ENCODE results near the gene TRAF4. TPM values are rescaled to one million over a fixed set of nuclear protein-coding genes. Genes with fewer than 3 reads are reported as not detected.

The TRAF4 gene, protein sequence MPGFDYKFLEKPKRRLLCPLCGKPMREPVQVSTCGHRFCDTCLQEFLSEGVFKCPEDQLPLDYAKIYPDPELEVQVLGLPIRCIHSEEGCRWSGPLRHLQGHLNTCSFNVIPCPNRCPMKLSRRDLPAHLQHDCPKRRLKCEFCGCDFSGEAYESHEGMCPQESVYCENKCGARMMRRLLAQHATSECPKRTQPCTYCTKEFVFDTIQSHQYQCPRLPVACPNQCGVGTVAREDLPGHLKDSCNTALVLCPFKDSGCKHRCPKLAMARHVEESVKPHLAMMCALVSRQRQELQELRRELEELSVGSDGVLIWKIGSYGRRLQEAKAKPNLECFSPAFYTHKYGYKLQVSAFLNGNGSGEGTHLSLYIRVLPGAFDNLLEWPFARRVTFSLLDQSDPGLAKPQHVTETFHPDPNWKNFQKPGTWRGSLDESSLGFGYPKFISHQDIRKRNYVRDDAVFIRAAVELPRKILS
- total RNA-seq: 10 to 100 TPM; 34.8 to 84.9 (median 64.1) TPM

DNA sequence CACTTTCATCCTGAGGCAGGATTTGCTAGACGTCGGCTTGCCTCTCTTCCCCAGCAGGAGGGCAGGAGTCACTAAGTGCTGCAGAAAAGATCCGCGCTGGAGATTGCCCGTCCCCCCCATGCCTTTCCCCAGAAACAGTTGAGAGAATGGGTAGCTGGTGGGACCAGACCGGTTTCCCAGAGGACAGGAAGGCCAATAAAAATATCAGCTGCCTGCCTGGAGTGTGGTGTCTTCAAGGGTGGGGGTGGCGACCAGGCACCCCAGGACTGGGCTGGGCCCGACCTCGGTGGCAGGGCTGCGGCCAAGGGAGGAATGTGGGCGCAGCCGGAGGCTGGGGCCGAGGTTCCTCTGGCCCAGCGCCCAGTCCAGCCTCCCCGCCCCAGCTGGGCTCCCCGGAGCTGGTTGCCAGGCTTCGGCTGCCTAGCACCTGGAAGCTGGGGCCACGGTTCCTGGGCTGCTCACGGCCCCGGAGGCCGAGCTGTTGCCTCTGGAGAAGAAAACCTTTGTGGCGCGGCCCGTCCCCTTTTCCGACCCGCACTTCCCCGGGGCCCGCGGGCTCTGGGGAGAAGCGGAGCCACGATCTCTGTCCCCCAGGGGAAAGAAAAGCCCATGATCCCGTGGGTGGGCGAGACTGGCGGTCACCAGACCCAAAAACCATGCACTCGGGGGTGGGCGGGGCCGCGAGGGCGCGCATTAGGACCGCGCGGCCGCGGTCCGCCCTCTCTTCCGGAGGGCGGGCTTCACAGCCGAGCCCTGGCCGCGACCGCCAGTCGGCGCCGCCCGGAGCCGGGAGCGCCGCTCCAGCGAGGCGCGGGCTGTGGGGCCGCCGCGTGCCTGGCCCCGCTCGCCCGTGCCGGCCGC is at the start of gene TRAF4:
Gene TRAF4 (plus strand): TSS at position 769 of the 861 bp plus-strand sequence. CDS start 102 bp downstream, outside the sequence.
- peaks cover 41 to 72% (median 57%) of the 10 kb centered on the region in 4 donors for H3K4me1 ChIP-seq
- H3K4me3 ChIP-seq: peak within 1 kb of the TSS; percentile 58 to 91 (median 88)
- peak within 1 kb of the TSS; percentile 92 to 98 (median 96) for H3K27ac ChIP-seq
- H3K9me3 ChIP-seq: no peaks in the 10 kb centered on the region
- WGBS, 2 donors: 2 to 12% methylated on average over 13 of the region's 70 CpGs
- peak; percentile 83 to 93 for ATAC-seq (ENCODE audit: low FRiP score in 2 of 2)
- DNase-seq: peak; percentile 84 to 97
- H3K36me3 ChIP-seq: peaks cover 0 to 13% (median 11%) of the 10 kb centered on the region in 4 donors
- peak in 3 of 4 donors; percentile 81 to 97 (median 94) for TF ChIP-seq POLR2A (IDR thresholded peaks at IDR 0.05)
- peak; percentile 29 to 76 for TF ChIP-seq POLR2AphosphoS5 (IDR thresholded peaks at IDR 0.05)
- TF ChIP-seq EP300 (IDR thresholded peaks at IDR 0.05): no peak
- TF ChIP-seq, protein P1, sequence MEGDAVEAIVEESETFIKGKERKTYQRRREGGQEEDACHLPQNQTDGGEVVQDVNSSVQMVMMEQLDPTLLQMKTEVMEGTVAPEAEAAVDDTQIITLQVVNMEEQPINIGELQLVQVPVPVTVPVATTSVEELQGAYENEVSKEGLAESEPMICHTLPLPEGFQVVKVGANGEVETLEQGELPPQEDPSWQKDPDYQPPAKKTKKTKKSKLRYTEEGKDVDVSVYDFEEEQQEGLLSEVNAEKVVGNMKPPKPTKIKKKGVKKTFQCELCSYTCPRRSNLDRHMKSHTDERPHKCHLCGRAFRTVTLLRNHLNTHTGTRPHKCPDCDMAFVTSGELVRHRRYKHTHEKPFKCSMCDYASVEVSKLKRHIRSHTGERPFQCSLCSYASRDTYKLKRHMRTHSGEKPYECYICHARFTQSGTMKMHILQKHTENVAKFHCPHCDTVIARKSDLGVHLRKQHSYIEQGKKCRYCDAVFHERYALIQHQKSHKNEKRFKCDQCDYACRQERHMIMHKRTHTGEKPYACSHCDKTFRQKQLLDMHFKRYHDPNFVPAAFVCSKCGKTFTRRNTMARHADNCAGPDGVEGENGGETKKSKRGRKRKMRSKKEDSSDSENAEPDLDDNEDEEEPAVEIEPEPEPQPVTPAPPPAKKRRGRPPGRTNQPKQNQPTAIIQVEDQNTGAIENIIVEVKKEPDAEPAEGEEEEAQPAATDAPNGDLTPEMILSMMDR (IDR thresholded peaks at IDR 0.05): peak in 5 of 6 experiments; percentile 23 to 77 (median 70)
- no peaks in the 10 kb centered on the region for H3K27me3 ChIP-seq

DNA sequence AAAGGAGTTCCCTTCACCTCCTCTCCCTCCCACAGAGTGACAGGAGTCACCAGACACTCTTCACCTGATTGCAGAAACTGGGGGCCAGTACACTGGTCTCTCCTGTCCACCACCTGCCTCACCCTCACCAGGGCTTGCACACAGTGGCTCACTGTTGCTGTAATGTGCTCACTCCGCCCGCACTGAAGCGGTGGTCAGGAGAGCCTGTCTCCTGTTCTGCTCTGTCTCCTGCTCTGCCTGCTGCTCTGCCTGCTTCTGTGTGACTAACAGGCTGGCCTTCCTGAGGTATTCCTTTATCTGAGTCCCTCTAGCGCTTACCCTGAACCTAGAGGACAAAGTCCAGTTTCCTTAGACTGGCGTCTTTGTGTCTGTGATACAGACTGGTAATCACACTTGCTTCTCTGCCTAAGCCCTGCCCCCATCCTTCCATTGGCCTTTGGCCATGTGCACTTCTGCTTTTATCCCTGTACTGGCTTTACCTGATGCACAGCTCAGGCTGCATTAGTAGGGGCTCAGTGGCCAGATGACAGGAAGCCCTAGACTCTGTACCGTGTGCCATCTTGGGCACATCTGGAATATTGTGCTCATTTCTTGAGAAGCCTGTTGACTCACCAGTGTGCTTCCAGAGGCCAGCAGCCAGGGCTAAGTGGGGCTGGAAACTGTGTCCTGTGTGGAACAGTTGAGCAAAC is 45.4 kb upstream of the TRAF4 start:
- ATAC-seq (ENCODE audit: low FRiP score in 2 of 2): no peak
- Histone ChIP-seq H3K36me3 (peaks cover 74 to 100% (median 98%) of the 10 kb centered on the region in 4 donors), H3K4me1 (no peaks in the 10 kb centered on the region), H3K27me3 (no peaks in the 10 kb centered on the region), H3K27ac (no peak overlapping the region), H3K4me3 (no peak overlapping the region), H3K9me3 (no peaks in the 10 kb centered on the region)
- 90 to 97% methylated on average over 6 of the region's 6 CpGs for WGBS, 2 donors
- no peak for DNase-seq
- TF ChIP-seq POLR2A (IDR thresholded peaks at IDR 0.05) (no peak), POLR2AphosphoS5 (IDR thresholded peaks at IDR 0.05) (no peak), EP300 (IDR thresholded peaks at IDR 0.05) (no peak)
- TF ChIP-seq, protein P1 (IDR thresholded peaks at IDR 0.05): no peak

DNA sequence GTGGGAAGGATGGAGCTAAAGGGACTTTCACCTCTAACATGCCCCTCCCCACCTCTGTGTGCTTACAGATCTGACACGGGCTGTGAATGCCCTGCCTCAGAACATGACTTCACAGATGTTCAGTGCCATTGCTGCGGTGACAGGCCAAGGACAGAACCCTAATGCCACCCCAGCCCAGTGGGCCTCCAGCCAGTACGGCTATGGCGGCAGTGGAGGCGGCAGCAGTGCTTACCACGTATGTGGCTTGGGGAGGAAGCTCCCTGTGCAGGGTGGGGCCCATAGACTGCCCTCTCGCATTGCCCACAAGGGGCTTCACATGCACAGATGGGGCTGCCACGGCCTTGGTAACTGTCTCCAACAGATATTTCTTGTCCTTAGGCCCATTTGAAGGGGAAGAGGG is 43.5 kb upstream of the TRAF4 start:
- no peak overlapping the region for H3K4me3 ChIP-seq
- H3K36me3 ChIP-seq: peaks cover 63 to 94% (median 85%) of the 10 kb centered on the region in 4 donors
- TF ChIP-seq POLR2AphosphoS5 (IDR thresholded peaks at IDR 0.05): no peak
- ATAC-seq (ENCODE audit: low FRiP score in 2 of 2): no peak
- no peaks in the 10 kb centered on the region for H3K9me3 ChIP-seq
- H3K4me1 ChIP-seq: no peaks in the 10 kb centered on the region
- no peaks in the 10 kb centered on the region for H3K27me3 ChIP-seq
- no peak for DNase-seq
- 80 to 84% methylated on average over 1 to 6 of the region's 8 CpGs for WGBS, 2 donors
- no peak overlapping the region for H3K27ac ChIP-seq

DNA sequence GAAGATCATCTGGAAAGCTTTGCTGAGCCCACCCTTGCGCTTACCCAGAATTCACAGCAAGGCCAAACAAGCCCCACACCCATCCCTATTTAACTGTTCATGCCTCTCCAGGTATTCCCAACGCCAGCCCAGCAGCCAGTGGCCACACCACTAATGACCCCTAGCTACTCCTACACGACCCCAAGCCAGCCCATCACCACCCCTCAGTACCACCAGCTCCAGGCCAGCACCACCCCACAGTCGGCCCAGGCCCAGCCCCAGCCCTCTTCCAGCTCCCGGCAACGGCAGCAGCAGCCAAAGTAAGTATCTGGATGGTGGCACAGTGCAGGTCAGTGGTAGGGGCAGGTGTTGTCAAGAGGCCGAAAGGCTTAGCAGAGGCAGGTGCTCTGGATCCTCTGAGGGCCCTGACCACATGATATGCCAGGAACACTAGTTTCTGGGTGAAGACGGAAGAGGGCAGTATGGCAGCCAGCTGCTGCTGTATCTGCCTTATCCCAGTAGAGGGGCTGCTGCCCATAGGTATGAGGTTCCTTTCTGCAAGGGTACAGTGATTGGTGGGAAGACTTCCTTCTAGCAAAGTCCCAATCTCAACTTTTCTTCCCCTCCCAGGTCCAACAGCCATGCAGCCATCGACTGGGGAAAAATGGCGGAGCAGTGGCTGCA is 42.9 kb upstream of the TRAF4 start:
- H3K9me3 ChIP-seq: no peaks in the 10 kb centered on the region
- H3K36me3 ChIP-seq: peaks cover 57 to 90% (median 78%) of the 10 kb centered on the region in 4 donors
- H3K27me3 ChIP-seq: no peaks in the 10 kb centered on the region
- TF ChIP-seq, protein P1 (IDR thresholded peaks at IDR 0.05): no peak
- no peak for TF ChIP-seq EP300 (IDR thresholded peaks at IDR 0.05)
- TF ChIP-seq POLR2A (IDR thresholded peaks at IDR 0.05): no peak
- TF ChIP-seq POLR2AphosphoS5 (IDR thresholded peaks at IDR 0.05): no peak
- no peak overlapping the region for H3K4me3 ChIP-seq
- no peak overlapping the region for H3K27ac ChIP-seq
- no peak for ATAC-seq (ENCODE audit: low FRiP score in 2 of 2)
- WGBS, 2 donors: 94 to 98% methylated on average over 8 to 10 of the region's 10 CpGs
- DNase-seq: peak in 1 of 2 donors; percentile 64
- H3K4me1 ChIP-seq: no peaks in the 10 kb centered on the region
